A172 (cell line): ENCODE results near the gene TECPR2. TPM values are rescaled to one million over a fixed set of nuclear protein-coding genes. Genes with fewer than 3 reads are reported as not detected.
"Not testable (repeated sequence)": the region's sequence is repeated elsewhere in the genome, so short reads cannot be mapped to it uniquely, and the experiment has no call there.

Source experiments
- DNase-seq: peaks from one replicate; pipeline ENCODE4 v3.0.0-alpha.2; 2015; ENCODE audit warnings: low spot score
- total RNA-seq: library from RNA; depleted of rRNA; stranded (reverse); fragments of >200 nt; shearing (Covaris generic); gene quantifications from 2 replicates; pipeline ENCODE4 v1.2.3, GENCODE V29; 2014

TECPR2 gene
- total RNA-seq, 1 experiment from 2014 or later: 2.4 TPM

GRCh38 chr14:102525929-102526497 is 163.3 kb downstream of the TECPR2 start:
- no peak for DNase-seq

DNA sequence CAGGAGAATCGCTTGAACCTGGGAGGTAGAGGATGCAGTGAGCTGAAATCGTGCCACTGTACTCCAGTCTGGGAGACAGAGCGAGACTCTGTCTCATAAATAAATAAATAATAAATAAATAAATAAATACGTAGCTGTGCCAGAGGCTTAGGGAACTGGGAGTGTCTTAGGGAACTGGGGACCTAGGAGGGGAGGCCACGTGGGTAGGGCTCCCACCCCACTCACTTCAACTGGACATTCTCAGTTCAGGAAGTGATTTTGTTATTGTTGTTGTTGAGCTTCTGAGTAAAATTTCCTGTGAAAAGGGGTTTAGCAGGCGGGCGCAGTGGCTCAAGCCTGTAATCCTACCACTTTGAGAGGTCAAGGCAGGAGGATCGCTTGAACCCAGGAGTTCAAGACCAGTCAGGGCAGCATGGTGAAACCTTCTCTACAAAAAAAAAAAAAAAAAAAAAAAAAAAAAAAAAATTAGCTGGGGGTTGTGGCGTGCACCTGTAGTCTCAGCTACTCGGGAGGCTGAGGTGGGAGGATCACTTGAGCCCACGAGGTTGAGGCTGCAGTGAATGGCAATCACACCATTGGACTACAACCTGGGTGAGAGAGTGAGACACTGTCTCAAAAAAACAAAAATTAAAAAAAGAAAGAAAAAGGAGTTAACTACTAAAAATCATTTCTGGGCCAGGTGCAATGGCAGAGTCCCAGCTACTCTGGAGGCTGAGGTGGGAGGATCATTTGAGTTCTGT is 165.9 kb downstream of the TECPR2 start:
- no peak for DNase-seq

DNA sequence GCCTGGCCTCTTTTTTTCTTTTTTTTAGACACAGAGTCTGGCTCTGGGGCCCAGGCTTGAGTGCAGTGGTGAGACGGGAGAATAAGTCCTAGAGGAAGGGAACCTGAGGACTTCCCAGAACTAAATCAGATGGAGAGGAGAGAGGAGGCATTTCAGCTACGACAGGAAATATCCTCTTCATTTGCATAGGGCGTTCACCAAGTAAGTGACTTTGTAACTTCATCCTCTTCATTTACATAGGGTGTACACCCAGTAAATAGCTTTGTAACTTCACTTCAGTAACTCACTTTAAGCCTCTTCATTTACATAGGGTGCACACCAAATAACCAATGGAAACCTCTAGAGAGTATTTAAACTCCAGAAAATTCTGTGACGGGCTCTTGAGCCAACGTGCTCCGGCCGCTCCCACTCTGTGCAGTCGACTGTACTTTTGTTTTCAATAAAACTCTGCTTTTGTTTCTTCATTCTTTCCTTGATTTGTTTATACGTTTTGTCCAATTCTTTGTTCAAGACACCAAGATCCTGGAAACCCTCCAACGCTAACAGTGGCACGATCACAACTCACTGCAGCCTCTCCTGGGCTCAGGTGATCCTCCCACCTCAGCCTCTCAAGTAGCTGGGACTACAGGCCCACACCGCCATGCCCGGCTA is 168.2 kb downstream of the TECPR2 start:
- DNase-seq: peak; percentile 40

- DNase-seq: peak; percentile 23
These were observed 169.5 kb downstream of the TECPR2 start for GRCh38 chr14:102532204-102532658.

GRCh38 chr14:102537981-102538601 is 175.3 kb downstream of the TECPR2 start:
- no peak for DNase-seq

GRCh38 chr14:102538602-102539543 is 176.1 kb downstream of the TECPR2 start:
- DNase-seq: no peak

GRCh38 chr14:102539544-102540314 is 177.0 kb downstream of the TECPR2 start:
- DNase-seq: no peak

- no peak for DNase-seq
These were observed 177.7 kb downstream of the TECPR2 start for GRCh38 chr14:102540315-102541028.

- not testable (repeated sequence) for DNase-seq
These were observed 178.3 kb downstream of the TECPR2 start for GRCh38 chr14:102541029-102541491.

DNA sequence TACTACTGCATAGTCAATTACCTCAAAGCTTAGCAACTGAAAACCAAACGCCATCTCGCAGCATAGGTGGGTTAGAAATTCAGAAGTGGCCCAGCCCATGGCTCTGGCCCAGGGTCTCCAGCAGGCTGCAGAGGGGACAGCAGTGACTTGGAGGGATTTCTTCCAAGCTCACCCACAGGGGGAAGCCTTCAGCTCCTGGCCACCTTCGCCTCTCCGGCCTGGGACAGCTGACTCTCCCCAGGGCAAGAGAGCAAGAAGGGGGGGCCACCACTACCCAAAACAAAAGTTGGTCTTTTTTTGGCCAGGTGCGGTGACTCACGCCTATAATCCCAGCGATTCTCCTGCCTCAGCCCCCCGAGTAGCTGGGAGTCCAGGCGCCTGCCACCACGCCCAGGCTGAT is 179.0 kb downstream of the TECPR2 start:
- no peak for DNase-seq

- no peak for DNase-seq
These were observed 181.5 kb downstream of the TECPR2 start for GRCh38 chr14:102544046-102544746.

- DNase-seq: no peak
These were observed 182.2 kb downstream of the TECPR2 start for GRCh38 chr14:102544747-102545460.

DNA sequence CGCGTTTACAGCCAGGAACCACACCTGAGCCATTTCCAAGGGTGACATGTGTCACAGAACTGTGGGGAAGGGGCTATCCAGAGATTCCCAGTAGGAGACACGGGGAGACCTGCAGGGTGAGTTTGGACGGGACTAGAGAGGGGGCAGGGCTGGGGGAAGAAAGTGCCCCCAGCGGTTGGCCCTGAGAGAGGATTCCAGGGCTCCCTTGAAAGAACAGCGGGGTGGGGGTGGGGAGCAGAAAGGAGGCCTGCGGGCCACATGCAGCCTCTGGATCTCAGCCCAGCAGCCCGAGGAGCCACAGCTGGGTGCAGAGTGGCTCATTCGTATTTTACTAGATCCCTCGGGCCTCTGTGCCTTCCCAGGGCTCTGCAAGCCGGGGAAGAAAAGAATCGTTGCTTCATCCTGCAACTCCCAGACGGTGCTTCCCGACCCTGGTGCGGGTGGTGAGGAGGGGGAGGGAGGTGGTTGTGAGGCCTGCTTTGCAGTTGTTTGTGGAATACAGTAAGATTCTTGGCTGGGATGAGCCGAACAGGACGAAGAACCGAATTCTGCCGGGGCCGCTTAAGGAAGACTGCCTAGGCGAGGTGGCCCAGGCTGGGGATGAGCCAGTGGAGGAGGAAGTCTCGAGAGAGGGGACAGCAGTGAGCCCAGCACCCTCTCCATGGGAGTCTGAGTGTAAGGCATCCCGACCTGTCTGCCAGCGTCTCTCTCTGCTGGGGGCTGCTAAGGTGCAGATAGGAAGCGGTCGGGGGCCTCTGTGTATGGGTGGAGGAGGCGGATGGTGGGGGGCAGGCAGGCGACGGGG is 182.9 kb downstream of the TECPR2 start:
- no peak for DNase-seq

GRCh38 chr14:102548616-102549240 is 186.0 kb downstream of the TECPR2 start:
- no peak for DNase-seq

DNA sequence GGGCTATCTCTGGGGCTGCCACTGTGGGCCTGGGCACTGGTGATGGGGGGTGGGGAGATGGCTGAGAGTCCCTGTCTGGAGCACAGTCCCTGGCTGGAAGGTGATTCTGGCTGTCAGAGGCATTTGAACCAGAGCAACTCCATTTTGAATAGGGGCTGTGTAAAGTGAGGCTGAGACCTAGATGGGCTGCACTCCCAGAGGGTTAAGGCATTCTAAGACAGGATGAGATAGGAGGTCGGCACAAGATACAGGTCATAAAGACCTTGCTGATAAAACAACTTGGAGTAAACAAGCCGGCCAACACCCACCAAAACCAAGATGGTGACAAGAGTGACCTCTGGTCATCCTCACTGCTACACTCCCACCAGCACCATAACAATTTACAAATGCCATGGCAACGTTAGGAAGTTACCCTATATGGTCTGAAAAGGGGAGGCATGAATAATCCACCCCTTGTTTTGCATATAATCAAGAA is 188.2 kb downstream of the TECPR2 start:
- DNase-seq: not testable (repeated sequence)
